Gastroesophageal sphincter (tissue), 3 donors: Measurements from ENCODE around the gene CD276.

Experiments
- CTCF ChIP-seq, 4 experiments: fragments of 200-600 bp in 2 of 4; fragments of 450-650 bp in 2 of 4; sonication (generic) in 1 of 4; IDR thresholded peaks; one replicate each; pipeline ENCODE4 v1.5.1; 2017 to 2019; ENCODE audit warnings: antibody characterized with exemption in 4 of 4, mild to moderate bottlenecking in 2 of 4, moderate library complexity in 2 of 4
- POLR2A ChIP-seq, 2 donors: fragments of 450-650 bp; IDR thresholded peaks; one replicate each; pipeline ENCODE4 v1.6.1; 2017; ENCODE audit warnings: antibody characterized with exemption in 2 of 2, mild to moderate bottlenecking in 2 of 2, moderate library complexity in 1 of 2
- POLR2AphosphoS5 ChIP-seq: sonication (generic); formaldehyde crosslinking; IDR thresholded peaks from one replicate; pipeline ENCODE4 v1.6.1; 2017; ENCODE audit warnings: antibody characterized with exemption

- no peak for TF ChIP-seq POLR2AphosphoS5
- no peak for TF ChIP-seq CTCF (IDR thresholded peaks at IDR 0.05)
- no peak for TF ChIP-seq POLR2A (IDR thresholded peaks at IDR 0.05)
These were observed 11.8 kb downstream of the CD276 start for GRCh38 chr15:73695773-73696640.
